IMR-90 (cell line): ENCODE results near the gene WNT9B. TPM values are rescaled to one million over a fixed set of nuclear protein-coding genes. Genes with fewer than 3 reads are reported as not detected.

Source experiments
- ATAC-seq: fragments of 200-7000 bp; cut with Tn5 transposase; 2 replicates; pipeline ENCODE4 v1.9.1; 2020; ENCODE audit warnings: low read depth, mild to moderate bottlenecking, moderate library complexity
- BruUV-seq: library from RNA; stranded (reverse); fragments of 400-500 nt; replicated peaks from 2 replicates; lab custom pipeline; 2021; lab: Mats Ljungman, UMichigan
- CTCF ChIA-PET: fragments of 300-600 bp; formaldehyde crosslinking; extraction: SDS; loops from one replicate; lab custom pipeline; 2021; ENCODE audit warnings: antibody characterized with exemption; lab: Yijun Ruan, JAX
- POLR2A ChIA-PET: fragments of 300-600 bp; sonication (Branson Sonifier 250); formaldehyde crosslinking; loops from one replicate; lab custom pipeline; 2022; ENCODE audit warnings: antibody characterized with exemption; ENCODE audit not compliant: unreplicated experiment; lab: Charles Lee
- DNase-seq: peaks from one replicate; pipeline ENCODE4 v3.0.0; 2013
- H2AFZ ChIP-seq: replicated peaks from 2 replicates; pipeline ENCODE3; 2013; ENCODE audit warnings: low read length, mild to moderate bottlenecking; ENCODE audit not compliant: poor library complexity
- H2AK5ac ChIP-seq: 2 replicates; pipeline ENCODE4 v1.6.1; 2013; ENCODE audit warnings: low read depth, low read length, inconsistent platforms
- H2AK9ac ChIP-seq: replicated peaks from 2 replicates; pipeline ENCODE3; 2013; ENCODE audit warnings: mild to moderate bottlenecking, low read depth, low read length, moderate library complexity; ENCODE audit not compliant: poor library complexity
- H2BK120ac ChIP-seq: 2 replicates; pipeline ENCODE4 v1.6.1; 2013; ENCODE audit warnings: low read depth, low read length, inconsistent platforms
- H2BK15ac ChIP-seq: 3 replicates; pipeline ENCODE4 v1.6.1; 2013; ENCODE audit warnings: low read depth, low read length, inconsistent platforms
- H2BK20ac ChIP-seq: 2 replicates; pipeline ENCODE4 v1.6.1; 2013; ENCODE audit warnings: low read depth, mild to moderate bottlenecking, inconsistent platforms, low read length, moderate library complexity
- H2BK5ac ChIP-seq: 2 replicates; pipeline ENCODE4 v1.6.1; 2013; ENCODE audit warnings: mild to moderate bottlenecking, low read depth, low read length, inconsistent platforms; ENCODE audit not compliant: poor library complexity, severe bottlenecking
- H3K14ac ChIP-seq: replicated peaks from 2 replicates; pipeline ENCODE4 v1.6.1; 2013; ENCODE audit warnings: low read depth, low read length, inconsistent platforms
- H3K18ac ChIP-seq: 2 replicates; pipeline ENCODE4 v1.6.1; 2013; ENCODE audit warnings: low read depth, low read length, control low read depth
- H3K23ac ChIP-seq: 2 replicates; pipeline ENCODE4 v1.6.1; 2013; ENCODE audit warnings: low read depth, low read length, inconsistent platforms
- H3K27ac ChIP-seq: 2 replicates; pipeline ENCODE4 v1.5.1; 2013; ENCODE audit warnings: mild to moderate bottlenecking, control low read depth, low read length; ENCODE audit not compliant: insufficient read depth
- H3K27me3 ChIP-seq: 2 replicates; pipeline ENCODE4 v1.6.1; 2013; ENCODE audit warnings: low read length; ENCODE audit not compliant: control insufficient read depth, insufficient read depth
- H3K36me3 ChIP-seq: 2 replicates; pipeline ENCODE4 v1.6.1; 2013; ENCODE audit warnings: low read length, mixed read lengths; ENCODE audit not compliant: control insufficient read depth, insufficient read depth
- H3K4ac ChIP-seq: 2 replicates; pipeline ENCODE4 v1.6.1; 2013; ENCODE audit warnings: low read depth, low read length, inconsistent platforms
- H3K4me1 ChIP-seq: 2 replicates; pipeline ENCODE4 v1.6.1; 2013; ENCODE audit warnings: low read length, mixed read lengths; ENCODE audit not compliant: control insufficient read depth, insufficient read depth
- H3K4me2 ChIP-seq: 2 replicates; pipeline ENCODE4 v1.6.1; 2013; ENCODE audit warnings: low read depth, mild to moderate bottlenecking, control low read depth, low read length, moderate library complexity
- H3K4me3 ChIP-seq: 2 replicates; pipeline ENCODE4 v1.5.1; 2013; ENCODE audit warnings: low read depth, mild to moderate bottlenecking, control low read depth, low read length, moderate library complexity; ENCODE audit not compliant: insufficient read depth
- H3K56ac ChIP-seq: 2 replicates; pipeline ENCODE4 v1.6.1; 2013; ENCODE audit warnings: low read length, inconsistent platforms; ENCODE audit not compliant: insufficient read depth; ENCODE audit errors: extremely low read depth
- H3K79me1 ChIP-seq, 2 experiments: 2 replicates each; pipeline ENCODE4 v1.6.1; 2013; ENCODE audit warnings: low read length in 2 of 2, inconsistent platforms in 1 of 2, low read depth in 1 of 2
- H3K9ac ChIP-seq: 2 replicates; pipeline ENCODE4 v1.6.1; 2013; ENCODE audit warnings: low read depth, low read length, control low read depth
- H3K9me1 ChIP-seq: 2 replicates; pipeline ENCODE4 v1.6.1; 2013; ENCODE audit warnings: low read length, inconsistent platforms; ENCODE audit not compliant: insufficient read depth
- H3K9me3 ChIP-seq: 2 replicates; pipeline ENCODE4 v1.6.1; 2013; ENCODE audit warnings: low read length; ENCODE audit not compliant: control insufficient read depth, insufficient read depth
- H4K20me1 ChIP-seq: 2 replicates; pipeline ENCODE4 v1.6.1; 2013; ENCODE audit warnings: low read length, inconsistent platforms; ENCODE audit not compliant: insufficient read depth
- H4K5ac ChIP-seq: 2 replicates; pipeline ENCODE4 v1.6.1; 2013; ENCODE audit warnings: mild to moderate bottlenecking, low read depth, low read length, control low read depth
- H4K8ac ChIP-seq, 2 experiments: 2 replicates each; pipeline ENCODE4 v1.6.1; 2013; ENCODE audit warnings: low read depth in 2 of 2, low read length in 2 of 2, control low read depth in 1 of 2, inconsistent platforms in 1 of 2
- H4K91ac ChIP-seq: 2 replicates; pipeline ENCODE4 v1.6.1; 2013; ENCODE audit warnings: low read depth, low read length, inconsistent platforms; ENCODE audit not compliant: insufficient read depth
- BHLHE40 ChIP-seq: fragments of 150-350 bp; IDR thresholded peaks from 2 replicates; pipeline ENCODE4 v1.6.1; 2016; ENCODE audit warnings: mild to moderate bottlenecking, low read depth, low read length
- CHD1 ChIP-seq: IDR thresholded peaks from 2 replicates; pipeline ENCODE4 v1.6.1; 2012; ENCODE audit warnings: low read depth, low read length, improper control_type of control experiment
- MAFK ChIP-seq: IDR thresholded peaks from 2 replicates; pipeline ENCODE4 v1.6.1; 2012; ENCODE audit warnings: low read depth, low read length, improper control_type of control experiment
- MAZ ChIP-seq: IDR thresholded peaks from 2 replicates; pipeline ENCODE4 v1.6.1; 2012; ENCODE audit warnings: low read depth, mild to moderate bottlenecking, low read length, improper control_type of control experiment, moderate library complexity, borderline replicate concordance
- NFE2L2 ChIP-seq: fragments of 150-350 bp; IDR thresholded peaks from 2 replicates; pipeline ENCODE4 v1.6.1; 2016; ENCODE audit warnings: low read depth, mild to moderate bottlenecking, low read length
- POLR2A ChIP-seq: IDR thresholded peaks from 2 replicates; pipeline ENCODE4 v1.6.1; 2012; ENCODE audit warnings: mild to moderate bottlenecking, low read depth, low read length
- WGBS, 2 experiments: methylation state at CpG; one replicate each; pipeline versions ENCODE4 v1.1.5 to v1.1.7; 2013; ENCODE audit warnings: missing lambda C conversion rate in 2 of 2; ENCODE audit not compliant: insufficient read length in 1 of 2; ENCODE audit errors: extremely low coverage in 2 of 2; 5-methylcytosine and 5-hydroxymethylcytosine counted together
- dilution Hi-C: fragments of 300-500 bp; cut with HindIII; formaldehyde crosslinking; loops from one replicate; pipeline ENCODE4 v1.14.3; 2018; ENCODE audit warnings: low sequenced_read_pairs; ENCODE audit not compliant: unreplicated experiment
- in situ Hi-C: fragments of 300-500 bp; cut with MboI; formaldehyde crosslinking; loops from 3 replicates; pipeline ENCODE4 v1.14.3; 2019; ENCODE audit warnings: low sequenced_read_pairs, inconsistent platforms, mixed read lengths
- intact Hi-C: fragments of 100-400 bp; cut with micrococcal nuclease; formaldehyde crosslinking; loops from 2 replicates; pipeline ENCODE4 v1.10.0; 2022
- polyA plus RNA-seq, 3 experiments: library from polyadenylated mRNA; depleted of rRNA; stranded (reverse); fragments of >200 nt; gene quantifications; 2 replicates each; pipeline ENCODE4 v1.2.3, GENCODE V29; 2012; ENCODE audit warnings: low replicate concordance in 1 of 3
- total RNA-seq: library from RNA; depleted of rRNA; stranded (reverse); fragments of >200 nt; gene quantifications from 2 replicates; pipeline ENCODE4 v1.2.3, GENCODE V29; 2012

The WNT9B gene
- total and polyA plus RNA-seq, 2 of the 4 experiments (the other 2 are of a cell fraction), result not detected

GRCh38 chr17:46810837-46811236 is 40.5 kb upstream of the WNT9B start:
- H3K9me3 ChIP-seq, result no peaks in the 10 kb centered on the region
- intact Hi-C loops, result no loop called here
- WGBS, 2 experiments, result 100% methylated on average over 2 of the region's 10 CpGs; no CpG with 5 or more reads in 1 of the 2 experiments
- H3K56ac ChIP-seq, result no peak overlapping the region
- H3K14ac ChIP-seq, result no peak overlapping the region
- H2BK5ac ChIP-seq, result no peak overlapping the region
- no peak overlapping the region for H3K23ac ChIP-seq
- H3K4me2 ChIP-seq, result no peak overlapping the region
- no peak overlapping the region for H4K91ac ChIP-seq
- no peak overlapping the region for H2BK15ac ChIP-seq
- TF ChIP-seq NFE2L2, result no peak
- TF ChIP-seq MAZ, result no peak
- no peak for TF ChIP-seq MAFK
- TF ChIP-seq POLR2A, result no peak
- no peak for TF ChIP-seq BHLHE40
- no peak for TF ChIP-seq CHD1
- H3K27ac ChIP-seq, result no peak overlapping the region
- no peak overlapping the region for H3K18ac ChIP-seq
- no peak overlapping the region for H3K9ac ChIP-seq
- dilution Hi-C loops, result no loop called here
- no peaks in the 10 kb centered on the region for H3K79me1 ChIP-seq
- no peaks in the 10 kb centered on the region for H3K36me3 ChIP-seq
- BruUV-seq, result no TSS peak
- no peak overlapping the region for H3K4me3 ChIP-seq
- H2AFZ ChIP-seq, result peak overlapping the region; percentile 26
- H2BK20ac ChIP-seq, result no peak overlapping the region
- CTCF ChIA-PET, result no interaction called here
- H4K20me1 ChIP-seq, result no peaks in the 10 kb centered on the region
- no peaks in the 10 kb centered on the region for H3K9me1 ChIP-seq
- no peak overlapping the region for H4K8ac ChIP-seq
- POLR2A ChIA-PET, result no interaction called here
- in situ Hi-C loops, result no loop called here
- peaks cover 46% of the 10 kb centered on the region for H3K27me3 ChIP-seq
- H2AK5ac ChIP-seq, result no peak overlapping the region
- DNase-seq (no peak), ATAC-seq (no peak)
- H3K4ac ChIP-seq, result no peak overlapping the region
- no peak overlapping the region for H2BK120ac ChIP-seq
- no peaks in the 10 kb centered on the region for H3K4me1 ChIP-seq
- peak overlapping the region; percentile 20 for H2AK9ac ChIP-seq
- no peak overlapping the region for H4K5ac ChIP-seq
